GDM1 (cell line): ENCODE data around the gene OR51B4.
"Not testable (repeated sequence)": the region's sequence is repeated elsewhere in the genome, so short reads cannot be mapped to it uniquely, and the experiment has no call there.

Source experiments
- DNase-seq: peaks from one replicate; lab custom pipeline; 2025; lab: John Stamatoyannopoulos, UW

OR51B4 gene

DNA sequence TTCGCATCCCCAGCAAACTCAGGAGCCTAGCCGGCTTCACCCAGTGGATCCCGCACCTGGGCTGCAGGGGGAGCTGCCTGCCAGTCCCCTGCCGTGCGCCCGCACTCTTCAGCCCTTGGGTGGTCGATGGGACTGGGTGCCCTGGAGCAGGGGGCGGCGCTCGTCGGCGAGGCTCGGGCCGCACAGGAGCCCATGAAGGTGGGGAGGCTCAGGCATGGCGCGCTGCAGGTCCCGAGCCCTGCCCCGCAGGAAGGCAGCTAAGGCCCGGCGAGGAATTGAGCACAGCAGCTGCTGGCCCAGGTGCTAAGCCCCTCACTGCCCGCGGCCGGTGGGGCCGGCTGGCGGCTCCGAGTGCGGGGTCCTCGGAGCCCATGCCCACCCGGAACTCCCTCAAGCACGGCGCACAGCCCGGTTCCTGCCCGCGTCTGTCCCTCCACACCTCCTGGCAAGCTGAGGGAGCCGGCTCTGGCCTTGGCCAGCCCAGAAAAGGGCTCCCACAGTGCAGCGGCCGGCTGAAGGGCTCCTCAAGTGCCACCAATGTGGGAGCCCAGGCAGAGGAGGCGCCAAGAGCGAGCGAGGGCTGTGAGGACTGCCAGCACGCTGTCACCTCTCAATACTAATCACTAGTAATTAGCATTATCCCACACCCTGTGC is 7.3 kb downstream of the OR51B4 start:
- DNase-seq, result not testable (repeated sequence)

DNA sequence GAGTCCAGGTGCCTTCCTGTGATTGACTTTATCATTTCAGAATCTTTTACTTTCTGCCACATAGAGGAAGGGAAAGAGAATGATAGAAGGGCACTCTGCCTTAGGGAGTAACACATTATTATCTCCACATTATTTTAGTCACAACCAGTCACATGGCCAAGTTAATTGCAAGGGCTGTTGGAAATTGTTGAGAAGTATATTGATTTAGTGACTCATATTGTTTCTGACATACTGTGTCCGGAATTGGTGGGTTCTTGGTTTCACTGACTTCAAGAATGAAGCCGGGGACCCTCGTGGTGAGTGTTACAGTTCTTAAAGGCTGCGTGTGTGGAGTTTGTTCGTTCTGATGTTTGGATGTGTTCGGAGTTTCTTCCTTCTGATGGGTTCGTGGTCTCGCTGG is 8.7 kb downstream of the OR51B4 start:
- no peak for DNase-seq

GRCh38 chr11:5291207-5291838 is 10.4 kb downstream of the OR51B4 start:
- peak; percentile 14 for DNase-seq

- DNase-seq, result no peak
Observed at GRCh38 chr11:5290106-5290505, 11.6 kb downstream of the OR51B4 start.

GRCh38 chr11:5289696-5290095 is 12.1 kb downstream of the OR51B4 start:
- DNase-seq, result no peak

DNA sequence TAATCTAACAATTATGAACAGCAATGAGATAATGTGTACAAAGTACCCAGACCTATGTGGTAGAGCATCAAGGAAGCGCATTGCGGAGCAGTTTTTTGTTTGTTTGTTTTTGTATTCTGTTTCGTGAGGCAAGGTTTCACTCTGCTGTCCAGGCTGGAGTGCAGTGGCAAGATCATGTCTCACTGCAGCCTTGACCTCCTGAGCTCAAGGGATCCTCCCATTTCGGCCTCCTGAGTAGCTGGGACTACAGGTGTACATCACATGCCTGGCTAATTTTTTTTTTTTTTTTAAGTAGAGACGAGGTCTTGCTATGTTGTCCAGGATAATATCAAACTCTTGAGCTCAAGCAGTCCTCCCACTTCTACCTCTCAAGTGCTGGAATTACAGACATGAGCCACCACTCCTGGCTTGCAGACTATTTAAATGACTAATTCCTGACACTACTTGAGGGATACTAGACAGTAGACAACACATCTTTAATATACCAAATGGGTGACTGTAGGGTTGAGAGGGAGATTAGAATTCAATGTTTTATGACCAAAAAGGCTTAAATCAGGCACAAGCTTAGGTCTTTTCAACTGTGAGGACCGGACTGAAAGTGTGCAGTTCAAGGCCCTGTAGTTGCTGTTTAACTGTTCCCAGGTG is 12.7 kb downstream of the OR51B4 start:
- DNase-seq, result no peak

- DNase-seq, result no peak
Observed at GRCh38 chr11:5288108-5288905, 13.4 kb downstream of the OR51B4 start.

DNA sequence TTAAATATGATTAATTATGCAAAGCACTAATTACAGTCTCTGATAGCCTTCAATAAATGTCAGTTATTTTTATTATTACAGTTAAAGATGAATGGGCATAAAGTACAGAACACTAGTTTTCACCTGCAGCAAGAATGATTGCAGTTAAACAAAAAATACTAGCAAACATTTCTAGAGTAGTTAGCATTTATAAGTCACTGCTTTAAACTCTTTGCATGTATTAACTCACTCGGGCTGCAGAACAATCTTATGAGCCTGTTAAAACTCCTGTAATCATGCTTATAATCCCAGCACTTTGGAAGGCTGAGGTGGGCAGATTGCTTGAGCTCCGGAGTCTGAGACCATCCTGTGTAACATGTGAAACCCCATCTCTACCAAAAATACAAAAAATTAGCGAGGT is 14.8 kb downstream of the OR51B4 start:
- DNase-seq, result no peak

- no peak for DNase-seq
Observed at GRCh38 chr11:5286351-5286750, 15.4 kb downstream of the OR51B4 start.

DNA sequence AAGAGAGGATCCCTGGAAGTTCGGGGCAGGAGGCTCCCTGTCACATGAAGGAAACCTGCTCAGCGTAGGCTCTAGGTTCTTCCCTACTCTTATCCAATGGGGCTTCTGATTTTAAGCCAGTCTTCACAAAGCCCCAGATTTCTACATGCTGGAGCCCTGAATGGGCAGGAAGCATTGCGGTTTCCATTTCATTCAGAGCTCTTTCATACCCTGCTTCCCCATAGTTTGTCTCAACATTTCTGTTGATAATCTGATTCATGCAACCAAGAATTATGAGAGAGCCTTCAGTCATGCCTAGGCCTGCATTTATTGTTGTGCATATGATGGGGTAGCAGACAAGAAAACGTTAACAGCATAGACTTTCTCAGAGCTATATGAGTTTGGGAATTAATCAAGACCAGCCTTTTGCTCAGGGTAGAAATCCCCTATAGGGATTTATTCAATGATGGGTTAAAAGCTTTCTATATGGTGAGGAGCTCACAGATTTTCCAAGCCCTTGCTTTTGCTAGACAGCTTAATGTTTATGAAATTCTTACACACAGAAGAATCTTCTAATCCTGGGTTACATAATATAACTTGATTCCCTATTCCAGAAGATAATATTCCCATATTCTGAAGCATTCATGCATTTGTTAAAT is 15.9 kb downstream of the OR51B4 start:
- DNase-seq, result peak; percentile 46

DNA sequence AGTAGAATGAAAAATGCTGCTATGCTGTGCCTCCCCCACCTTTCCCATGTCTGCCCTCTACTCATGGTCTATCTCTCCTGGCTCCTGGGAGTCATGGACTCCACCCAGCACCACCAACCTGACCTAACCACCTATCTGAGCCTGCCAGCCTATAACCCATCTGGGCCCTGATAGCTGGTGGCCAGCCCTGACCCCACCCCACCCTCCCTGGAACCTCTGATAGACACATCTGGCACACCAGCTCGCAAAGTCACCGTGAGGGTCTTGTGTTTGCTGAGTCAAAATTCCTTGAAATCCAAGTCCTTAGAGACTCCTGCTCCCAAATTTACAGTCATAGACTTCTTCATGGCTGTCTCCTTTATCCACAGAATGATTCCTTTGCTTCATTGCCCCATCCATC is 17.1 kb downstream of the OR51B4 start:
- DNase-seq, result no peak

GRCh38 chr11:5283882-5284281 is 17.9 kb downstream of the OR51B4 start:
- no peak for DNase-seq

DNA sequence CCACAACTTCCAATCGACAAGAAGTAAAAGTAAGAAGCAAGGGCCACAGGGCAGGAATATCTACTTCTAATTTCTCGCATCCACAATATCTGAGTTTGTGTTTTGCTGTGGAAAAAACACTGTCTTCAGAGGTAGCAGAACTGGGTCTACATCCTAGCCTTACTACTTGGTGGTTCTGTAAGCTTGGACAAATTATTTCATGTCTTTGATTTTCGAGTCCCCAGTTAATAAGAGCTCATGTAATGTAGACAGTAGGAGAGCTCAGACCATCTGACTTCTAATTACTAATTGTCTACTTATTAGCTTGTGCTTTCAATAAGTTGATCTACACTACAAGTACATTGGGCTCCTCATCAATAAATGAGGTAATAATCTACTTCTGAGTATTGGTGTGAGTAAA is 18.7 kb downstream of the OR51B4 start:
- no peak for DNase-seq

- no peak for DNase-seq
Observed at GRCh38 chr11:5282628-5283027, 19.1 kb downstream of the OR51B4 start.

DNA sequence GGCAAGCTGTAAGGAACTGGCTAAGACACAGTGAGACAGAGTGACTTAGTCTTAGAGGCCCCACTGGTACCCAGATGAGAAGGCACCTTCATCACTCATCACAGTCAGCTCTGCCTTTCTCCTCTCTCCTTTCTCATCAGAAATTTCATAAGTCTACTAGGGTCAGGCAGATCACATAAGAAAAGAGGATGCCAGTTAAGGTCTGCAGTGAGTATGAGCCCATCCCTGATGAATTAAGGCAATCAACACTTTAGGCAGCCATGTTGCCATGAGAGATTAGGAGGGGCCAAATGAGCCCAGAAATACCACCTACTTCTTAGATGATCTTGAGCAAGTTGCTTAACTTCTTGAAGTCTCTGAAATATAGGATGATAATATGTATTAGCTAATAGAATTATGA is 20.1 kb downstream of the OR51B4 start:
- DNase-seq, result no peak

- DNase-seq, result peak; percentile 93
Observed at GRCh38 chr11:5280582-5281102, 21.1 kb downstream of the OR51B4 start.

- no peak for DNase-seq
Observed at GRCh38 chr11:5279471-5280090, 22.2 kb downstream of the OR51B4 start.

GRCh38 chr11:5277807-5278382 is 23.9 kb downstream of the OR51B4 start:
- DNase-seq, result no peak

- no peak for DNase-seq
Observed at GRCh38 chr11:5276697-5277096, 25.0 kb downstream of the OR51B4 start.

DNA sequence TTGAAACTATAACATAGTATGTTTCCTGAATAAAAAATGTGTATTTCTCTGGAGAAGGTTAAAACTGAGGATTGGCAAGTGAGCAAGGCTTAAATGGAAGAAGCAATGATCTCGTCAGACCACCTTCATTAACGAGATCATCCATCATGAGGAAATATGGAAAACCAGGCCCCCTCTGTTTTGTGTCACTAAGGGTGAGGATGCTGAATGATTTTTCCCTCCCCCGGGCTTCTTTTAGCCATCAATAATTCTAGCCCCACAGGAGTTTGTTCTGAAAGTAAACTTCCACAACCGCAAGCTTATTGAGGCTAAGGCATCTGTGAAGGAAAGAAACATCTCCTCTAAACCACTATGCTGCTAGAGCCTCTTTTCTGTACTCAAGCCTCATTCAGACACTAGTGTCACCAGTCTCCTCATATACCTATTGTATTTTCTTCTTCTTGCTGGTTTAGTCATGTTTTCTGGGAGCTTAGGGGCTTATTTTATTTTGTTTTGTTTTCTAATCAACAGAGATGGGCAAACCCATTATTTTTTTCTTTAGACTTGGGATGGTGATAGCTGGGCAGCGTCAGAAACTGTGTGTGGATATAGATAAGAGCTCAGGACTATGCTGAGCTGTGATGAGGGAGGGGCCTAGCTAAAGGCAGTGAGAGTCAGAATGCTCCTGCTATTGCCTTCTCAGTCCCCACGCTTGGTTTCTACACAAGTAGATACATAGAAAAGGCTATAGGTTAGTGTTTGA is 26.2 kb downstream of the OR51B4 start:
- no peak for DNase-seq
